ENCODE measurements around the gene SLC15A3. TPM values are rescaled to one million over a fixed set of nuclear protein-coding genes. Genes with fewer than 3 reads are reported as not detected.

Gene SLC15A3
- total and polyA plus RNA-seq, 2 experiments from 2014 or later: 14.2 to 15.8 TPM

- Histone ChIP-seq H3K4me1 (ENCODE audit: insufficient read depth) (peaks cover 6% of the 10 kb centered on the region), H3K4me3 (no peak overlapping the region), H3K27me3 (ENCODE audit: insufficient read depth) (peaks cover 10% of the 10 kb centered on the region; the same call in 1 of the 2 replicates), H3K9me2 (ENCODE audit: insufficient read depth) (no peaks in the 10 kb centered on the region), H3K27ac (ENCODE audit: low read depth) (no peak overlapping the region), H4K20me1 (replicated peaks; ENCODE audit: insufficient read depth) (peaks cover 11% of the 10 kb centered on the region; the same call in 1 of the 2 replicates), H3F3A (replicated peaks; ENCODE audit: low read depth) (no peaks in the 10 kb centered on the region), H2AFZ (no peak overlapping the region), H3K4me2 (no peak overlapping the region), H3K36me3 (ENCODE audit: insufficient read depth) (0 out of 2 replicates have a peak, but pooled peaks cover 6% of the 10 kb centered on the region), H3K79me2 (replicated peaks; ENCODE audit: insufficient read depth) (no peaks in the 10 kb centered on the region)
- no peak for TF ChIP-seq NANOG (IDR thresholded peaks at IDR 0.05; ENCODE audit: borderline replicate concordance)
- TF ChIP-seq CTCF (conservative IDR thresholded peaks at IDR 0.05; ENCODE audit: low read depth in 2 of 2): no peak
- no peak for TF ChIP-seq CREB1 (CRISPR knock-in tag; IDR thresholded peaks at IDR 0.05; ENCODE audit: low read depth)
- TF ChIP-seq ZNF462 (CRISPR knock-in tag; IDR thresholded peaks at IDR 0.05): no peak
- TF ChIP-seq EZH2 (IDR thresholded peaks at IDR 0.05; ENCODE audit: low read depth, unreplicated experiment): no peak
- TF ChIP-seq EZH2phosphoT487 (IDR thresholded peaks at IDR 0.05; ENCODE audit: unreplicated experiment): no peak
- TF ChIP-seq REST (IDR thresholded peaks at IDR 0.05; ENCODE audit: unreplicated experiment): no peak
- TF ChIP-seq STAT1 (IDR thresholded peaks at IDR 0.05; ENCODE audit: unreplicated experiment): no peak
- TF ChIP-seq ETS1 (IDR thresholded peaks at IDR 0.05): no peak
- TF ChIP-seq JUNB (IDR thresholded peaks at IDR 0.05; ENCODE audit: unreplicated experiment): no peak
- TF ChIP-seq POLR2AphosphoS5 (IDR thresholded peaks at IDR 0.05; ENCODE audit: low read depth): no peak
- no peak for TF ChIP-seq ZNF331 (CRISPR knock-in tag; IDR thresholded peaks at IDR 0.05; ENCODE audit: low read depth)
- no peak for TF ChIP-seq ZNF114 (CRISPR knock-in tag; IDR thresholded peaks at IDR 0.05)
- Mint-ChIP-seq H3K4me3 (no peak overlapping the region), H3K27ac (no peak overlapping the region), H3K36me3 (ENCODE audit: low read depth) (peaks cover 50% of the 10 kb centered on the region), H3K27me3 (ENCODE audit: insufficient read depth, low read depth, poor library complexity) (peaks cover 6% of the 10 kb centered on the region), H3K9me3 (no peaks in the 10 kb centered on the region; the same call in 2 of the 3 replicates), H3K4me1 (peaks cover 22% of the 10 kb centered on the region)
- no peak for DNase-seq (ENCODE audit: low spot score)
- ATAC-seq: no peak
Measured at GRCh38 chr11:60927061-60927592, 24.8 kb downstream of the SLC15A3 start.
